WERI-Rb-1 (cell line): ENCODE results near the gene SIK2.
A peak's percentile ranks its signal among the peaks of the same experiment; 100 is the strongest.

Source experiments
- DNase-seq: peaks from one replicate; pipeline ENCODE4 v3.0.0-alpha.2; 2020
- H3K27ac ChIP-seq: fragments of 250-450 bp; sonication (Bioruptor Pico); 2 replicates; pipeline ENCODE4 v1.5.1; 2020; ENCODE audit warnings: mild to moderate bottlenecking, moderate library complexity
- H3K27me3 ChIP-seq: fragments of 250-450 bp; sonication (Bioruptor Pico); 2 replicates; pipeline ENCODE4 v1.5.1; 2021; ENCODE audit warnings: mild to moderate bottlenecking, low read depth, moderate library complexity; ENCODE audit not compliant: insufficient read depth, severe bottlenecking
- H3K36me3 ChIP-seq: fragments of 250-450 bp; sonication (Bioruptor Pico); 2 replicates; pipeline ENCODE4 v1.5.1; 2020; ENCODE audit warnings: mild to moderate bottlenecking, moderate library complexity
- H3K4me3 ChIP-seq: 2 replicates; pipeline ENCODE4 v1.5.1; 2011; ENCODE audit warnings: low read depth, mild to moderate bottlenecking, control low read depth, low read length
- H3K9me3 ChIP-seq: fragments of 250-450 bp; sonication (Bioruptor Pico); 2 replicates; pipeline ENCODE4 v1.5.1; 2021; ENCODE audit warnings: mild to moderate bottlenecking, moderate library complexity; ENCODE audit not compliant: severe bottlenecking
- TF ChIP-seq, protein P1 (sequence below): IDR thresholded peaks from 2 replicates; pipeline ENCODE4 v1.5.1; 2011; ENCODE audit warnings: low read depth, mild to moderate bottlenecking, control low read depth, inconsistent platforms, low read length

SIK2 gene

DNA sequence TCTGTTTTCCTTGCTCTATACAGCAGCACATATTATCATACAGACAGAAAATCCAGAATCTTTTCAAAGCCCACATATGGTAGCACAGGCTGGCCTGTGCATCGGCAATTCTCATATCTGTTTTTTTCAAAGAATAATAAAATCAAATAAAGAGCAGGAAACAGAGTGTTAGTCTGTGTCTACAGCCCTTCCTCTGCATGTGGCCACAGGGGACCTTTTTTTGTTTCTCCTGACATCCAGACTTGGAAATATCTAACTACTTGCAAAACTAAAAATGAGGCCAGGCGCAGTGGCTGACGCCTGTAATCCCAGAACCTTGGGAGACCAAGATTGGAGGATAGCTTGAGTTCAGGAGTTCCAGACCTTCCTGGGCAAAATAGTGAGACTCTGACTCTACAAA is 41.4 kb upstream of the SIK2 start:
- Histone ChIP-seq H3K27ac (no peak overlapping the region), H3K36me3 (no peaks in the 10 kb centered on the region), H3K27me3 (no peaks in the 10 kb centered on the region), H3K4me3 (no peak overlapping the region), H3K9me3 (peaks cover 8% of the 10 kb centered on the region)
- no peak for DNase-seq
- TF ChIP-seq, protein P1, sequence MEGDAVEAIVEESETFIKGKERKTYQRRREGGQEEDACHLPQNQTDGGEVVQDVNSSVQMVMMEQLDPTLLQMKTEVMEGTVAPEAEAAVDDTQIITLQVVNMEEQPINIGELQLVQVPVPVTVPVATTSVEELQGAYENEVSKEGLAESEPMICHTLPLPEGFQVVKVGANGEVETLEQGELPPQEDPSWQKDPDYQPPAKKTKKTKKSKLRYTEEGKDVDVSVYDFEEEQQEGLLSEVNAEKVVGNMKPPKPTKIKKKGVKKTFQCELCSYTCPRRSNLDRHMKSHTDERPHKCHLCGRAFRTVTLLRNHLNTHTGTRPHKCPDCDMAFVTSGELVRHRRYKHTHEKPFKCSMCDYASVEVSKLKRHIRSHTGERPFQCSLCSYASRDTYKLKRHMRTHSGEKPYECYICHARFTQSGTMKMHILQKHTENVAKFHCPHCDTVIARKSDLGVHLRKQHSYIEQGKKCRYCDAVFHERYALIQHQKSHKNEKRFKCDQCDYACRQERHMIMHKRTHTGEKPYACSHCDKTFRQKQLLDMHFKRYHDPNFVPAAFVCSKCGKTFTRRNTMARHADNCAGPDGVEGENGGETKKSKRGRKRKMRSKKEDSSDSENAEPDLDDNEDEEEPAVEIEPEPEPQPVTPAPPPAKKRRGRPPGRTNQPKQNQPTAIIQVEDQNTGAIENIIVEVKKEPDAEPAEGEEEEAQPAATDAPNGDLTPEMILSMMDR: no peak

DNA sequence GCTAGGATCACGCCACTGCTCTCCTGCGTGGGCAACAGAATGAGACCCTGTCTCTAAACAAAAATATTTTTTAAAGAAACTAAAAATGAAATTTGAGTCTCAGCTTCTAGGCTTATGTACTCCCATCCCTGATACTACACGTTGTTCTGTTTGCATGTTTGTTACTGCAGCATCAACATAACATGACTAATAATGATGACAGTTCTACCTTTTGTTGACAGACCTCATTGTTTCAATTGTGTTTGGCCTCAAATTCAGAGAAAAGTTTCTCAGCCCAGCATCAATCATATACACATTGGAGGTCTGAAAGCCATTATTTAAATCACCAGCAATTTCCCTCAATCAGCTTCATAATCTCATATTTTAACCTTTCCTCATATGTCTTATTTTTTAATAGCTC is 40.9 kb upstream of the SIK2 start:
- no peak overlapping the region for H3K27ac ChIP-seq
- TF ChIP-seq, protein P1: no peak
- no peak overlapping the region for H3K4me3 ChIP-seq
- DNase-seq: no peak
- no peaks in the 10 kb centered on the region for H3K36me3 ChIP-seq
- peaks cover 3% of the 10 kb centered on the region for H3K9me3 ChIP-seq
- no peaks in the 10 kb centered on the region for H3K27me3 ChIP-seq

DNA sequence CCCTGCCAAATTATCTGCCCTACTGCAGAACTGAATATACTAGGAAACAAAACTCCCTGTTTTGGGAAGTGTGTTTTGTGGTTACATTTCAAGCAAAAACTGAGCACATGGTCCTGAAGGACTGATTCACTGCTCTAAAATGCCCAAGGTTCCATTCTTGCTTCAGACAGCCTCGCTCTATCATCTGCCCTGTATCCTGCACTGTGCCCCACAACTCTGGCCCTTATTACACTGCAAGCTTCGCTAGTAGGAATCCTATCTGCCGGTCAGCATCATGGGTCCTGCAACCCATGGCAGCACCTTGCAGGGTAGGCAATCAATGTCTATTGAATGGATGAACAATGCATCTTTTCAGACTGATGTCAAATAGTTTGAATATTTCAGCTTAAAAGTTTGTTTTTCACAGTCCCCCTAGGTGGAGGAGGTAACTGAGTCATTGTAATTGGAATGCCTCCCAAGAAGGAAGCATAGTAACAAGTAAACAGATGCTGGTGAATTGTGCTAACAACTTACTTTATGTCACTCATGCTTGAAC is 40.4 kb upstream of the SIK2 start:
- TF ChIP-seq, protein P1: no peak
- no peak for DNase-seq
- Histone ChIP-seq H3K9me3 (no peaks in the 10 kb centered on the region), H3K36me3 (no peaks in the 10 kb centered on the region), H3K27ac (no peak overlapping the region), H3K4me3 (no peak overlapping the region), H3K27me3 (no peaks in the 10 kb centered on the region)

DNA sequence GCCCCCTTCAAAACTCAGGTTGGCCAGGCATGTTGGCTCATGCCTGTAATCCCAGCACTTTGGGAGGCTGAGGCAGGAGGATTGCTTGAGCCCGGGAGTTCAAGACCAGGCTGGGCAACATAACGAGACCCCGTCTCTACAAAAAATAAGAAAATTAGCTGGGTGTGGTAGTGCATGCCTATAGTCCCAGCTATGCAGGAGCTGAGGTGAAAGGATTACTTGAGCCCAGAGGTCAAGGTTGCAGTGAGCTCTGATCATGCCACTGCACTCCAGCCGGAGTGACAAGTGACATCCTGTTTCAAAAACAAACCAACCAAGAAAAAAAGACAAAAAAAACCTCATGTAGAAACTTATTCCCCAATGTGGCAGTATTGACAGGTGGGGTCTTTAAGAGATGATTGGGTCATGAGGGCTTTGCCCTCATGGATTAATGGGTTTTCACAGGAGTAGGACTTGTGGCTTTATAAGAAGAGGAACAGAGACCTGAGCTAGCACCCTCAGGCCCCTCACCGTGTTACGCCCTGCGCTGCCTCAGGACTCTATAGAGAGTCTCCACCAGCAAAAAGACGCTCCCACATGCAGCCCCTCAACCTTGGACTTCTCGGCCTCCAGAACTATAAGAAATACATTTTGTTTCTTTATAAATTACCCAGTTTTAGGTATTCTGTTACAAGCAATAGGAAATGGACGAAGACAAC is 39.4 kb upstream of the SIK2 start:
- Histone ChIP-seq H3K9me3 (no peaks in the 10 kb centered on the region), H3K36me3 (no peaks in the 10 kb centered on the region), H3K27ac (no peak overlapping the region), H3K4me3 (no peak overlapping the region), H3K27me3 (no peaks in the 10 kb centered on the region)
- TF ChIP-seq, protein P1: no peak
- DNase-seq: no peak

DNA sequence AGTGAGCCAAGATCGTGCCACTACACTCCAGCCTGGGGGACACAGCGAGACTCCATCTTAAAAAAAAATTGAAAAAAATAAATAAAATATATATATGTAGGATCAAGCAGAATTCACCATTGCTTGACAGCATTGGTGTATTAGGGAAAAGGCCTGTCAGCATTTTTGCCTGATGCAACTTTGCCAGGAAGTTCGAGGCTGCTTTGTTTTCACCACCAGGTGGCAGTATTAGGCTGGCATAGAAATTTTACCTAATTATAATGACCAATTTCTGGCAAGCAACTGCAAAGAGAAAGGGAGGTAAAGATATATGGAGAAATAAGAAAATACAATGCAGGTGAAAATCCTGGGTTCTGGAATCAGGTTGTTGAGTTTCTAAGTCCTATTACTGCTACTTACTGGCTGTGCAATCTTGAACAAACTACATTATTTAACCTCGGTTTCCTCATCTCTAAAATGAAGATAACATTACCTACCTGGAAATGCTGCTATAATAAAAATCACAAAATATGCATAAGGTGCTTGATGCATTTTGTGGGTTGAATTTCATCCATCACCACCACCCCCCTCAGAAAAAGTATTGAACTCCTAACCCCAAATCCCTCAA is 37.0 kb upstream of the SIK2 start:
- no peaks in the 10 kb centered on the region for H3K27me3 ChIP-seq
- H3K27ac ChIP-seq: no peak overlapping the region
- DNase-seq: peak; percentile 54
- H3K36me3 ChIP-seq: no peaks in the 10 kb centered on the region
- H3K4me3 ChIP-seq: no peak overlapping the region
- TF ChIP-seq, protein P1: peak; percentile 61
- no peaks in the 10 kb centered on the region for H3K9me3 ChIP-seq

DNA sequence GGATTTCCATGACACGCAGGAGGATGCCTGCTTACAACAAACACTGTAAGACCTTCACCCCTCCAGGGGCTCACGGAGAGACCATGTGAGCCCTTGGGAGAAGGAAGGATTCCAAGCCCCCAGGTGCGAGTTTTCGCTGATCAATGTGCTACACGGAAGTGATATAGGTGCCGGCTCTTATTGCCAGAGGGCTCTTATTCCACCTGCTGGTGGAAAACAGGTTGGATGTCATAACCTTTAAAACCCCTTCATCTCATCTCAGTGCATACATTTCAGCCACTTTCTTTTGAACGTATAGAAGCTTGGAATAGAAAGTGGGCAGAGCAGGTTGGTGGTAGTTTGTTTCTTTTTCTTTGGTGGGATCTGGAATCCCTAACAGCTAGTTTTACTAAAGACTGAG is 35.9 kb upstream of the SIK2 start:
- H3K27me3 ChIP-seq: no peaks in the 10 kb centered on the region
- H3K4me3 ChIP-seq: no peak overlapping the region
- H3K9me3 ChIP-seq: no peaks in the 10 kb centered on the region
- DNase-seq: no peak
- H3K27ac ChIP-seq: no peak overlapping the region
- H3K36me3 ChIP-seq: no peaks in the 10 kb centered on the region
- TF ChIP-seq, protein P1: 0 out of 2 replicates have a peak, but pooled peaks have one; percentile 1
